HCT116 (cell line): ENCODE data around the gene ZNF385A.

ENCODE experiments used
- CTCF ChIP-seq, 3 experiments: fragments of 200-600 bp in 1 of 3; sonication (generic) in 1 of 3; IDR thresholded peaks in 2 of 3; conservative IDR thresholded peaks in 1 of 3; 2 replicates each; pipeline ENCODE4 v1.5.1; 2012 to 2017; ENCODE audit warnings: low read depth in 2 of 3, low read length in 2 of 3, antibody characterized with exemption in 1 of 3, borderline replicate concordance in 1 of 3, control low read depth in 1 of 3, mild to moderate bottlenecking in 1 of 3, mixed read lengths in 1 of 3, mixed run types in 1 of 3, moderate library complexity in 1 of 3; ENCODE audit not compliant: insufficient read depth in 1 of 3
- EZH2 ChIP-seq: fragments of 200-600 bp; sonication (generic); IDR thresholded peaks from 2 replicates; pipeline ENCODE4 v1.6.1; 2017; ENCODE audit warnings: antibody characterized with exemption, mixed run types
- POLR2A ChIP-seq: IDR thresholded peaks from 2 replicates; pipeline ENCODE4 v1.7.0; 2011; ENCODE audit warnings: borderline replicate concordance; ENCODE audit not compliant: insufficient read depth, insufficient read length; ENCODE audit errors: extremely low read depth
- POLR2AphosphoS5 ChIP-seq: IDR thresholded peaks from 2 replicates; pipeline ENCODE4 v1.6.1; 2011; ENCODE audit warnings: mild to moderate bottlenecking, low read depth, low read length, moderate library complexity
- SRF ChIP-seq: IDR thresholded peaks from 2 replicates; pipeline ENCODE4 v1.6.1; 2012; ENCODE audit warnings: low read depth
- ZFX ChIP-seq: fragments of 450-650 bp; IDR thresholded peaks from 2 replicates; pipeline ENCODE4 v1.6.1; 2017
- TF ChIP-seq, protein P1 (sequence below): IDR thresholded peaks from 2 replicates; pipeline ENCODE4 v1.6.1; 2012

- TF ChIP-seq, protein P1, sequence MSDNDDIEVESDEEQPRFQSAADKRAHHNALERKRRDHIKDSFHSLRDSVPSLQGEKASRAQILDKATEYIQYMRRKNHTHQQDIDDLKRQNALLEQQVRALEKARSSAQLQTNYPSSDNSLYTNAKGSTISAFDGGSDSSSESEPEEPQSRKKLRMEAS: no peak
- TF ChIP-seq CTCF (IDR thresholded peaks at IDR 0.05 in 2 of 3, conservative IDR thresholded peaks at IDR 0.05 in 1 of 3; ENCODE audit: borderline replicate concordance in 1 of 3, insufficient read depth in 1 of 3, low read depth in 2 of 3, low read length in 2 of 3): no peak
- TF ChIP-seq POLR2AphosphoS5: no peak; the same call in 1 of the 2 replicates
- no peak for TF ChIP-seq SRF
- no peak for TF ChIP-seq POLR2A
- TF ChIP-seq EZH2: no peak
- no peak for TF ChIP-seq ZFX
These were observed 54.8 kb downstream of the ZNF385A start for GRCh38 chr12:54329759-54330158.
